Measurements from ENCODE around the gene ZNF335.

Gene ZNF335

GRCh38 chr20:45959956-45960630, 11.9 kb downstream of the ZNF335 start:
- Histone ChIP-seq H3K4me1 (ENCODE audit: insufficient read depth, low read length, poor library complexity, severe bottlenecking) (no peaks in the 10 kb centered on the region), H3K27me3 (ENCODE audit: insufficient read depth, low read length, poor library complexity, severe bottlenecking) (no peaks in the 10 kb centered on the region), H3K4me3 (ENCODE audit: low read length, poor library complexity, severe bottlenecking) (no peak overlapping the region), H4K20me1 (ENCODE audit: insufficient read depth, low read length, poor library complexity, severe bottlenecking) (no peaks in the 10 kb centered on the region), H3K9ac (ENCODE audit: low read depth, low read length, poor library complexity, severe bottlenecking) (no peak overlapping the region), H3K4me2 (ENCODE audit: low read depth, low read length, poor library complexity, severe bottlenecking) (no peak overlapping the region), H3K36me3 (ENCODE audit: insufficient read depth, low read length) (peaks cover 45% of the 10 kb centered on the region; the same call in 1 of the 2 replicates), H3K79me2 (ENCODE audit: insufficient read depth, low read length) (no peaks in the 10 kb centered on the region), H3K9me2 (replicated peaks; ENCODE audit: low read depth, low read length) (no peaks in the 10 kb centered on the region), H3K9me3 (ENCODE audit: insufficient read depth, low read depth, low read length) (no peaks in the 10 kb centered on the region), H2AFZ (ENCODE audit: low read length) (no peak overlapping the region), H3F3A (ENCODE audit: low read depth) (no peaks in the 10 kb centered on the region)
- no peak for TF ChIP-seq EZH2phosphoT487 (IDR thresholded peaks at IDR 0.05; ENCODE audit: borderline replicate concordance)
- no peak for TF ChIP-seq CTCF (conservative IDR thresholded peaks at IDR 0.05; ENCODE audit: low read length)

- Histone ChIP-seq H3K9me3 (ENCODE audit: insufficient read depth, low read depth, low read length) (no peaks in the 10 kb centered on the region), H3K4me2 (ENCODE audit: low read depth, low read length, poor library complexity, severe bottlenecking) (no peak overlapping the region), H3K79me2 (ENCODE audit: insufficient read depth, low read length) (no peaks in the 10 kb centered on the region), H3K9ac (ENCODE audit: low read depth, low read length, poor library complexity, severe bottlenecking) (no peak overlapping the region), H2AFZ (ENCODE audit: low read length) (no peak overlapping the region), H3K4me1 (ENCODE audit: insufficient read depth, low read length, poor library complexity, severe bottlenecking) (no peaks in the 10 kb centered on the region), H3K27me3 (ENCODE audit: insufficient read depth, low read length, poor library complexity, severe bottlenecking) (no peaks in the 10 kb centered on the region), H3K4me3 (ENCODE audit: low read length, poor library complexity, severe bottlenecking) (no peak overlapping the region), H3K9me2 (replicated peaks; ENCODE audit: low read depth, low read length) (no peaks in the 10 kb centered on the region), H3F3A (ENCODE audit: low read depth) (no peaks in the 10 kb centered on the region), H3K36me3 (ENCODE audit: insufficient read depth, low read length) (peaks cover 40% of the 10 kb centered on the region; the same call in 1 of the 2 replicates), H4K20me1 (ENCODE audit: insufficient read depth, low read length, poor library complexity, severe bottlenecking) (no peaks in the 10 kb centered on the region)
- no peak for TF ChIP-seq CTCF (conservative IDR thresholded peaks at IDR 0.05; ENCODE audit: low read length)
- no peak for TF ChIP-seq EZH2phosphoT487 (IDR thresholded peaks at IDR 0.05; ENCODE audit: borderline replicate concordance)
Observed at GRCh38 chr20:45959126-45959525, 12.9 kb downstream of the ZNF335 start.

- H4K20me1 ChIP-seq (ENCODE audit: insufficient read depth, low read length, poor library complexity, severe bottlenecking), result no peaks in the 10 kb centered on the region
- H3K79me2 ChIP-seq (ENCODE audit: insufficient read depth, low read length), result no peaks in the 10 kb centered on the region
- H3K9me3 ChIP-seq (ENCODE audit: insufficient read depth, low read depth, low read length), result no peaks in the 10 kb centered on the region
- no peaks in the 10 kb centered on the region for H3K27me3 ChIP-seq (ENCODE audit: insufficient read depth, low read length, poor library complexity, severe bottlenecking)
- no peak overlapping the region for H3K4me3 ChIP-seq (ENCODE audit: low read length, poor library complexity, severe bottlenecking)
- H3K4me1 ChIP-seq (ENCODE audit: insufficient read depth, low read length, poor library complexity, severe bottlenecking), result no peaks in the 10 kb centered on the region
- no peak overlapping the region for H2AFZ ChIP-seq (ENCODE audit: low read length)
- H3K36me3 ChIP-seq (ENCODE audit: insufficient read depth, low read length), result peaks cover 40% of the 10 kb centered on the region; the same call in 1 of the 2 replicates
- no peaks in the 10 kb centered on the region for H3F3A ChIP-seq (ENCODE audit: low read depth)
- H3K4me2 ChIP-seq (ENCODE audit: low read depth, low read length, poor library complexity, severe bottlenecking), result no peak overlapping the region
- no peak overlapping the region for H3K9ac ChIP-seq (ENCODE audit: low read depth, low read length, poor library complexity, severe bottlenecking)
- H3K9me2 ChIP-seq (replicated peaks; ENCODE audit: low read depth, low read length), result no peaks in the 10 kb centered on the region
- TF ChIP-seq EZH2phosphoT487 (IDR thresholded peaks at IDR 0.05; ENCODE audit: borderline replicate concordance) (no peak), CTCF (conservative IDR thresholded peaks at IDR 0.05; ENCODE audit: low read length) (no peak)
Observed at GRCh38 chr20:45958593-45958992, 13.4 kb downstream of the ZNF335 start.

Data from Loucy (cell line).